ENCODE measurements around the gene IL17RB. TPM values are rescaled to one million over a fixed set of nuclear protein-coding genes. Genes with fewer than 3 reads are reported as not detected.

Gene IL17RB
- polyA plus RNA-seq, 2 of the 4 experiments (the other 2 are of a cell fraction): 1.9 to 2.2 TPM

GRCh38 chr3:53835257-53835656, 11.1 kb upstream of the IL17RB start (continued):
- no peak for TF ChIP-seq KDM1A (IDR thresholded peaks at IDR 0.05; ENCODE audit: low read depth)
- no peak for TF ChIP-seq KDM5A (IDR thresholded peaks at IDR 0.05)
- no peak for TF ChIP-seq BHLHE40 (IDR thresholded peaks at IDR 0.05; ENCODE audit: low read depth, low read length)
- TF ChIP-seq RNF2 (IDR thresholded peaks at IDR 0.05; ENCODE audit: borderline replicate concordance, low read depth): no peak

DNA sequence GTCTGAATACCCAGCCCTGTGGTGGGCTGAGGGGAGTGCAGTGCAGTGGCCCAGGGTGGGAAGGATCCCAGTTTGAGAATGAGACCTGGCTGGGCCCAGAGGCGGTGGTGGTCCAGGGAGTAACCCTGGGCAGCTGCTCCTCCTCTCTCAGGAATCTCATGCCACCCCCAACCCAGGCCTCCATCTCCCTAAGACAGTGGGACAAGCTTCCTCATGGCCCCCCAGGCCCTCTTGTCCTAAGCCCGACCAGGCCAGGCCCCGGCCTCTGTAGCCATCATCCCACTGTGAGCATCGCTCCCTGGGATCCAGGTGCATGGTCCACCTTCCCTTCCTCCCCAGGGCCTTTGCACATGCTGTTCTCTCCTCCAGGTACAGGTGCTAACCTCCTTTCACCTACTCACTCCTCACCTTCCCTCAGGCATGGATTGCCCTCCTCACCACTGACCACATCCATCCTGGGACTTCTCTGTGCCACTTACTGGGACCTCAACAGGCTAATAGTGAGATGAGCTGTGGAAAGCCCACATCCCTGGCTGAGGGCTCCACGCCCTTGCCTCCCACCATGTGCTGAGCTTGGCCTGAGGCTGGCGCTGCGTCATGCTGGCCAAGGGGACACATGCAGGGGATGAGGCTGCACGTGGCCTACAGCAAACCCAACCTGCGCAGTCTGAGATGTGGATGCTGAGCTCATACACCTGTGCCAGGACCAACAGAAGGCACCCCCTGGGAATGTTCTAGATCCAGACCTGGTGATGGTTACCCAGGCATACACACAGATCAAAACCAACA, 10.1 kb upstream of the IL17RB start:
- TF ChIP-seq MAFK (IDR thresholded peaks at IDR 0.05; ENCODE audit: partially characterized antibody) (no peak), RFX5 (IDR thresholded peaks at IDR 0.05) (no peak), NFE2L2 (conservative IDR thresholded peaks at IDR 0.05; ENCODE audit: low read length) (no peak), HEYL (CRISPR knock-in tag; IDR thresholded peaks at IDR 0.05) (no peak), MAX (IDR thresholded peaks at IDR 0.05) (no peak), RARB (CRISPR knock-in tag; IDR thresholded peaks at IDR 0.05) (no peak), HOXB13 (CRISPR knock-in tag; IDR thresholded peaks at IDR 0.05; ENCODE audit: low read depth) (no peak), PHF8 (IDR thresholded peaks at IDR 0.05; ENCODE audit: borderline replicate concordance, low read depth) (no peak), POLR2AphosphoS2 (conservative IDR thresholded peaks at IDR 0.05; ENCODE audit: low read length) (no peak)
- H3K4me2 ChIP-seq: no peak overlapping the region
- FAIRE-seq: no peak
- no peak for ATAC-seq
- H3K4me1 ChIP-seq: no peaks in the 10 kb centered on the region
- POLR2A ChIA-PET: no interaction called here
- no peak for DNase-seq (ENCODE audit: low read depth in 1 of 2, low spot score in 1 of 2)
- no peaks in the 10 kb centered on the region for H3K9me3 ChIP-seq
- 96% methylated on average over 8 of the region's 9 CpGs for WGBS (ENCODE audit: missing lambda C conversion rate)
- H3K27ac ChIP-seq: no peak overlapping the region
- no peak overlapping the region for H3K4me3 ChIP-seq
- CTCF ChIA-PET: no interaction called here

- FAIRE-seq: no peak
- H3K4me2 ChIP-seq: no peak overlapping the region
Measured at GRCh38 chr3:53837331-53837730, 9.0 kb upstream of the IL17RB start.

GRCh38 chr3:53841296-53841695, 5.1 kb upstream of the IL17RB start:
- WGBS (ENCODE audit: missing lambda C conversion rate): 96% methylated on average over 4 of the region's 5 CpGs
- DNase-seq (ENCODE audit: low read depth in 1 of 2, low spot score in 1 of 2) (no peak), ATAC-seq (no peak), FAIRE-seq (no peak)
- no peak for TF ChIP-seq NFE2L2 (conservative IDR thresholded peaks at IDR 0.05; ENCODE audit: low read length)
- TF ChIP-seq, protein P1, sequence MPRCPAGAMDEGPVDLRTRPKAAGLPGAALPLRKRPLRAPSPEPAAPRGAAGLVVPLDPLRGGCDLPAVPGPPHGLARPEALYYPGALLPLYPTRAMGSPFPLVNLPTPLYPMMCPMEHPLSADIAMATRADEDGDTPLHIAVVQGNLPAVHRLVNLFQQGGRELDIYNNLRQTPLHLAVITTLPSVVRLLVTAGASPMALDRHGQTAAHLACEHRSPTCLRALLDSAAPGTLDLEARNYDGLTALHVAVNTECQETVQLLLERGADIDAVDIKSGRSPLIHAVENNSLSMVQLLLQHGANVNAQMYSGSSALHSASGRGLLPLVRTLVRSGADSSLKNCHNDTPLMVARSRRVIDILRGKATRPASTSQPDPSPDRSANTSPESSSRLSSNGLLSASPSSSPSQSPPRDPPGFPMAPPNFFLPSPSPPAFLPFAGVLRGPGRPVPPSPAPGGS (IDR thresholded peaks at IDR 0.05): no peak
- TF ChIP-seq HOXA7 (CRISPR knock-in tag; IDR thresholded peaks at IDR 0.05): no peak
- no peak for TF ChIP-seq ESRRA (IDR thresholded peaks at IDR 0.05; ENCODE audit: borderline replicate concordance, low read length)
- no peak for TF ChIP-seq ZFP36 (IDR thresholded peaks at IDR 0.05; ENCODE audit: borderline replicate concordance, partially characterized antibody)
- no peak for TF ChIP-seq EP300 (IDR thresholded peaks at IDR 0.05)
- TF ChIP-seq KDM1A (IDR thresholded peaks at IDR 0.05; ENCODE audit: low read depth): no peak
- TF ChIP-seq NPAS2 (CRISPR knock-in tag; IDR thresholded peaks at IDR 0.05; ENCODE audit: borderline replicate concordance): no peak
- POLR2A ChIA-PET: no interaction called here
- Histone ChIP-seq H3K4me3 (no peak overlapping the region), H3K9me3 (no peaks in the 10 kb centered on the region), H3K4me1 (peaks cover 22% of the 10 kb centered on the region), H3K27ac (no peak overlapping the region), H3K4me2 (no peak overlapping the region)
- CTCF ChIA-PET: interaction anchor here (0.7 kb wide), 1 partner anchor 104 kb away, joined by 3 read pairs; no protein-coding TSS in a partner anchor

More at GRCh38 chr3:53837331-53837730, 9.0 kb upstream of the IL17RB start:
- DNase-seq (ENCODE audit: low read depth in 1 of 2, low spot score in 1 of 2): no peak
- no peak for ATAC-seq
- WGBS (ENCODE audit: missing lambda C conversion rate): 60% methylated on average over 2 of the region's 10 CpGs
- H3K27ac ChIP-seq: no peak overlapping the region
- POLR2A ChIA-PET: no interaction called here
- H3K4me3 ChIP-seq: no peak overlapping the region
- CTCF ChIA-PET: interaction anchor here (0.6 kb wide), 1 partner anchor 405 kb away, joined by 4 read pairs; no protein-coding TSS in a partner anchor
- H3K9me3 ChIP-seq: no peaks in the 10 kb centered on the region
- TF ChIP-seq SREBF2 (IDR thresholded peaks at IDR 0.05): no peak
- no peak for TF ChIP-seq USF2 (IDR thresholded peaks at IDR 0.05)
- no peak for TF ChIP-seq CHD2 (IDR thresholded peaks at IDR 0.05; ENCODE audit: low read length, partially characterized antibody)
- no peak for TF ChIP-seq HOXB13 (CRISPR knock-in tag; IDR thresholded peaks at IDR 0.05; ENCODE audit: low read depth)
- no peak for TF ChIP-seq FOXS1 (CRISPR knock-in tag; IDR thresholded peaks at IDR 0.05)
- TF ChIP-seq RFX5 (IDR thresholded peaks at IDR 0.05): no peak
- TF ChIP-seq RCOR1 (IDR thresholded peaks at IDR 0.05; ENCODE audit: low read depth, low read length): no peak
- H3K4me1 ChIP-seq: peaks cover under 1% of the 10 kb centered on the region; the same call in 2 of the 3 replicates
